SU-DHL-6 (cell line): ENCODE results near the gene LIN28B.

Experiments used
- CTCF ChIP-seq: fragments of 200-600 bp; sonication (generic); IDR thresholded peaks from one replicate; pipeline ENCODE4 v1.5.1; 2017; ENCODE audit warnings: antibody characterized with exemption, mild to moderate bottlenecking, low read length, moderate library complexity; ENCODE audit not compliant: insufficient read depth, poor library complexity, severe bottlenecking
- EZH2phosphoT487 ChIP-seq: fragments of 200-600 bp; sonication (generic), shearing (Covaris generic); conservative IDR thresholded peaks from 2 replicates; pipeline ENCODE4 v1.6.1; 2018; ENCODE audit warnings: mild to moderate bottlenecking, antibody characterized with exemption, low read length, moderate library complexity, mixed read lengths

- TF ChIP-seq EZH2phosphoT487, result no peak
- TF ChIP-seq CTCF, result no peak
Observed at GRCh38 chr6:104930939-104931338, 26.0 kb upstream of the LIN28B start.
